GM12801 (cell line): Measurements from ENCODE around the gene UNC5A.

ENCODE experiments used
- CTCF ChIP-seq: IDR thresholded peaks from one replicate; pipeline ENCODE4 v1.5.1; 2011; ENCODE audit warnings: control low read depth; ENCODE audit not compliant: insufficient read length; ENCODE audit errors: extremely low read depth

UNC5A gene

GRCh38 chr5:176784218-176785165, 25.9 kb upstream of the UNC5A start:
- TF ChIP-seq CTCF: no peak

- TF ChIP-seq CTCF: no peak
Measured at GRCh38 chr5:176785184-176786145, 24.9 kb upstream of the UNC5A start.

GRCh38 chr5:176787676-176788075, 22.7 kb upstream of the UNC5A start:
- no peak for TF ChIP-seq CTCF

GRCh38 chr5:176788091-176788490, 22.3 kb upstream of the UNC5A start:
- no peak for TF ChIP-seq CTCF

- no peak for TF ChIP-seq CTCF
Measured at GRCh38 chr5:176788941-176789872, 21.2 kb upstream of the UNC5A start.

- TF ChIP-seq CTCF: no peak
Measured at GRCh38 chr5:176789873-176790615, 20.3 kb upstream of the UNC5A start.
